ENCODE data around the gene FZR1.

DNA sequence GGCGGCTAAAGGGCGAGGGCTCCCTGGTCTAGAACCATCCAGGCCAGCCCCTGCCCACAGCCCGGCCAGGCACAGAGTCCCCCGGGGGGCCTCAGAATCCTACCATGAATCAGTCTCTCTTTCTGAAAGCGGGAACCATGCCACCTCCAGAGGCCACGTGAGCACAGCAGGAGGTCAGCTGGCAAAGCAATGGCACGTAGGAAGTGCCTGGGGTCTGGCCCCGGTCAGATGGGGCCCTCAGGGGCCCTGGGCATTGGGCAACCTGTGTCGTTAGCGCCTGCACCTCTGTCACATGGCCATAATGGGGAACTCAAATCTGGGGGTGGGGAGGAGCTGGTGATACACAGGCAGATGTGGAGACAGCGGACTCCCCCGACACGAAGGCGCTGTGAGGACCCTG lies 42.5 kb downstream of the FZR1 start:
- TF ChIP-seq, protein P1, sequence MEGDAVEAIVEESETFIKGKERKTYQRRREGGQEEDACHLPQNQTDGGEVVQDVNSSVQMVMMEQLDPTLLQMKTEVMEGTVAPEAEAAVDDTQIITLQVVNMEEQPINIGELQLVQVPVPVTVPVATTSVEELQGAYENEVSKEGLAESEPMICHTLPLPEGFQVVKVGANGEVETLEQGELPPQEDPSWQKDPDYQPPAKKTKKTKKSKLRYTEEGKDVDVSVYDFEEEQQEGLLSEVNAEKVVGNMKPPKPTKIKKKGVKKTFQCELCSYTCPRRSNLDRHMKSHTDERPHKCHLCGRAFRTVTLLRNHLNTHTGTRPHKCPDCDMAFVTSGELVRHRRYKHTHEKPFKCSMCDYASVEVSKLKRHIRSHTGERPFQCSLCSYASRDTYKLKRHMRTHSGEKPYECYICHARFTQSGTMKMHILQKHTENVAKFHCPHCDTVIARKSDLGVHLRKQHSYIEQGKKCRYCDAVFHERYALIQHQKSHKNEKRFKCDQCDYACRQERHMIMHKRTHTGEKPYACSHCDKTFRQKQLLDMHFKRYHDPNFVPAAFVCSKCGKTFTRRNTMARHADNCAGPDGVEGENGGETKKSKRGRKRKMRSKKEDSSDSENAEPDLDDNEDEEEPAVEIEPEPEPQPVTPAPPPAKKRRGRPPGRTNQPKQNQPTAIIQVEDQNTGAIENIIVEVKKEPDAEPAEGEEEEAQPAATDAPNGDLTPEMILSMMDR (IDR thresholded peaks at IDR 0.05): no peak
- TF ChIP-seq POLR2A (IDR thresholded peaks at IDR 0.05): no peak

Data from testis (tissue), 2 donors.